ENCODE results near the gene ACSS3.

The ACSS3 gene

GRCh38 chr12:81162391-81163136 is 84.7 kb downstream of the ACSS3 start:
- no peak for TF ChIP-seq CTCF (IDR thresholded peaks at IDR 0.05; ENCODE audit: extremely low read depth, insufficient read depth, missing control alignments)
- DNase-seq (ENCODE audit: low spot score), result no peak
- in situ Hi-C loops (cut with MboI; ENCODE audit: low pct_unique_long_range_greater_than_20kb, low sequenced_read_pairs, unreplicated experiment), result no loop called here

GRCh38 chr12:81164827-81165226 is 86.9 kb downstream of the ACSS3 start:
- in situ Hi-C loops (cut with MboI; ENCODE audit: low pct_unique_long_range_greater_than_20kb, low sequenced_read_pairs, unreplicated experiment), result no loop called here
- no peak for DNase-seq (ENCODE audit: low spot score)
- no peak for TF ChIP-seq CTCF (IDR thresholded peaks at IDR 0.05; ENCODE audit: extremely low read depth, insufficient read depth, missing control alignments)

- no peak for TF ChIP-seq CTCF (IDR thresholded peaks at IDR 0.05; ENCODE audit: extremely low read depth, insufficient read depth, missing control alignments)
- no peak for DNase-seq (ENCODE audit: low spot score)
- in situ Hi-C loops (cut with MboI; ENCODE audit: low pct_unique_long_range_greater_than_20kb, low sequenced_read_pairs, unreplicated experiment), result no loop called here
These were observed 88.9 kb downstream of the ACSS3 start for GRCh38 chr12:81166790-81167189.

- no peak for TF ChIP-seq CTCF (IDR thresholded peaks at IDR 0.05; ENCODE audit: extremely low read depth, insufficient read depth, missing control alignments)
- no peak for DNase-seq (ENCODE audit: low spot score)
- in situ Hi-C loops (cut with MboI; ENCODE audit: low pct_unique_long_range_greater_than_20kb, low sequenced_read_pairs, unreplicated experiment), result no loop called here
These were observed 89.8 kb downstream of the ACSS3 start for GRCh38 chr12:81167694-81168093.

- DNase-seq (ENCODE audit: low spot score), result no peak
- in situ Hi-C loops (cut with MboI; ENCODE audit: low pct_unique_long_range_greater_than_20kb, low sequenced_read_pairs, unreplicated experiment), result no loop called here
- no peak for TF ChIP-seq CTCF (IDR thresholded peaks at IDR 0.05; ENCODE audit: extremely low read depth, insufficient read depth, missing control alignments)
These were observed 90.6 kb downstream of the ACSS3 start for GRCh38 chr12:81168445-81168844.

GRCh38 chr12:81170072-81170471 is 92.2 kb downstream of the ACSS3 start:
- in situ Hi-C loops (cut with MboI; ENCODE audit: low pct_unique_long_range_greater_than_20kb, low sequenced_read_pairs, unreplicated experiment), result no loop called here
- TF ChIP-seq CTCF (IDR thresholded peaks at IDR 0.05; ENCODE audit: extremely low read depth, insufficient read depth, missing control alignments), result no peak
- no peak for DNase-seq (ENCODE audit: low spot score)

Data from GM13977 (cell line).